Fibroblast of skin of right biceps (primary cell): ENCODE results near the gene MATCAP1.

Experiments used
- DNase-seq: peaks from one replicate; pipeline ENCODE4 v3.0.0-alpha.2; 2013

MATCAP1 gene

GRCh38 chr16:67183627-67184452 lies at the start of gene MATCAP1:
Gene MATCAP1 (minus strand): TSS chr16:67183963. CDS start chr16:67180610, 3,353 bp downstream.
- DNase-seq = peak; percentile 98

DNA sequence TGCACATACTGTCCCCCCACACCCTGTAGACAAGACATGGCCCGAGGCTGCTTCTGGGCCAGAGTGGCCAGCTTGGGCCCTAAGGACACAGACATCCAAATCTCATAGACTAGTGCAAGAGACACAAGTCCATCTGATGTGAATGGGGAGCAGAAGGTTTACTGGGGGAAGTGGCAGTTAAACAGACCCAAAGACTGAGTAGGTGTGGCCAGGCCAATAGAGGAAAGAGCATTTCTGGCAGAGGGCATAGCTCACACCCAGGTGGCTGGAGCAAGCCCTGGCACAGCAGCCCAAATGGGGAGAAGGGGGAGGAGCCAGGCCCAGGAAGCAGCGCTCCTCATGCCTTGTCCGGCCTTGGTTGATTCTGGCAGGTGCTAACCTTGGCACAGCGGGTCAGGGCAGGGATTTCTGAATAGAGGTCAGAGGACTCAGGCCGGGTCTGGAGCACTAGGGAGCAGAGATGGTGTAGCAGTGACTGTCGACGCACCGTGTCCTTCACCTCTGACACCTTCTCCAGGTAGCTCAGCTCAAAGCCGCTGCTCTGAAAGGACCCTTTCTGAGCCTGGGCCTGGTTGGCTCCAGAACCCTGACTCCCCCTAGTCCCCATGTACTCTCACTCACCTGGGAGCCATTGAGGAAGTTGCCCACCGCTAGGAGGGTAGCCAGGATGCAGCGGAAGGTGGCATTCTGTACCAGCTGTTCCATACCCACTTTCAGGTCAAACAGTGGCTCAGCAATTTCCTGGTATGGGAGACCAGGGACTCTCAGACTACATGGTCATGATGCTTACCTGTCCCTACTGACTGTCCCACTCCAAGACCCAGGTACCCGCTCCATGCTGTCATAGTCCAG lies 47.3 kb upstream of the MATCAP1 start:
- DNase-seq = no peak

- no peak for DNase-seq
Measured at GRCh38 chr16:67229906-67230808, 46.4 kb upstream of the MATCAP1 start.

GRCh38 chr16:67228905-67229304 lies 45.1 kb upstream of the MATCAP1 start:
- no peak for DNase-seq

GRCh38 chr16:67228034-67228785 lies 44.4 kb upstream of the MATCAP1 start:
- no peak for DNase-seq

DNA sequence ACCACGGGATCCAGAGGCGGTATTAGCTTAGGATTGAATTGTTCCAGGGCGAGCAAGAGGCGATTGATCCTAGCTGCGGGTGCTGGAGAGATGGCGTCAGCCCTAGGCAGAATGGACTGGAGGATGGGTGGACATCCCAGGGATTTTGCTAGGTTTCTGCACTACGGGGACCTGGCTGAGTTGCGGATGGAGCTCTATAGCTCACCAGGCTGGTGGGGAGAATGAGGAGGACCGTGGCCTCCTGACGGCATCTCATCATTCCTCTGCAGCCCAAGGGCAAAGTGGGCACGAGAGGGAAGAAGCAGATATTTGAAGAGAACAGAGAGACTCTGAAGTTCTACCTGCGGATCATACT lies 43.8 kb upstream of the MATCAP1 start:
- DNase-seq = no peak

GRCh38 chr16:67226804-67227566 lies 43.2 kb upstream of the MATCAP1 start, which contains the start of gene TMEM208:
Gene TMEM208 (plus strand): TSS chr16:67227130. CDS start chr16:67227219, 89 bp downstream.
- peak; percentile 99 for DNase-seq

GRCh38 chr16:67226295-67226803 lies 42.6 kb upstream of the MATCAP1 start:
- DNase-seq = no peak

- DNase-seq = no peak
Measured at GRCh38 chr16:67223992-67224391, 40.2 kb upstream of the MATCAP1 start.

DNA sequence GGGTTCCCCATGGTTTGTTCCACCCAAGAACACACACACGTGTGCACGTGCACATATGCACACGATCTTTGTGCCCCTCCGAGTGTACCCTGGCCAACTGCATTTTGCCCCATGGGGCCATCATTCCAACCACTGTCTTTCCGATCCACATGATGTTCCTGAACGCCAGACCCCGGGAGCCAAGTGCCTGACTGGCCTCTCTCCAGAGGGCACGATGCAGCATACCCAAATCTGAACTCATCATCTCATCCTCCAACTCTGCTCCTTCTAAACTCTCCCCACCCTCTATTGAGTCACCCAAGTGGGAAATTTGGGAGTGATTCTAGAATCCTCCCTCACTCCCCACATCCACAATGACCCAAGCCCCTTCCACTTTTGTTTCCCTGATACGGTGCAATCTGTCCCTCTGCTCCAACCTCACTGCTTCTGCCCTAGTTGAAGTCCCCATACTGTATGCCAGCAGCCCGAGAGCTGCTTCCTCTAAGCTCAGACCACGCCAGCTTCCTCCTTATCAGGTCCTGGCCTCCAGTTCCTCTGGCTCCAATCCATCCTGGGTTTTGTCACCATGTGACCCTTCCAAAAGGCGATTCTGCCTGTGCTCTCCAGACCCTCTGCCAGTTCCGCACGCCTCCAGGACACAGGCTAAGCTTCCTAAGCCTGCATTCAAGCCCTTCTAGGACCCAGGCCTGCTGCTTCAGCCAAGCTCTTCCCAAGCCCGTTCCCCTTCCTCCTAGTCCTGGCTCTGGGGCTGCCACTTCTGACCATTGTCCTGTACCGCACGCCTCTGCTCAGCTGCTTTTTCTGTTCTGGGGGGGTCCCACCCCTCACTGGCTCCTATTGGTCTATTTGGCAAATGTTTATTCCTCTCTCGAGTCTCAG lies 33.1 kb upstream of the MATCAP1 start:
- DNase-seq = no peak

DNA sequence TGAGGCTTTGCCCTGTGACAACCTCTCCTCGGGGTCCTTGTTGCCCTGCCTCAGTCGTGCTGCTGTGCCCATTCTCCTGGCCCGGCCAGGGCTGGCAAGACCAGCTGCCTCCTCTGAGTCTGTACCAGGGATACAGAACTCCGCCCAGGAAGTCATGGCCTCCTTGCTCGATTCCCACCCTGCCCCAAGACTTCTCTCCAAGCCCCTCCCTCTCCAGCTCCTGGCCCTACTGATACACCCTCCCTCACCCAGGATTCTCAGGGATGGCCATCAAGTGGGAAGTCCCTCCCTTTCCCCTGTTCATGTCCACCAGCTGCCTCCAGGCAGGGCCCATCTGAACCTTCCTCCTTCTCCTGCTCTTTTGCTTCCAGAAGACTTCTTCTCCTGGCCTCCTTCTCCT lies 31.9 kb upstream of the MATCAP1 start:
- no peak for DNase-seq

DNA sequence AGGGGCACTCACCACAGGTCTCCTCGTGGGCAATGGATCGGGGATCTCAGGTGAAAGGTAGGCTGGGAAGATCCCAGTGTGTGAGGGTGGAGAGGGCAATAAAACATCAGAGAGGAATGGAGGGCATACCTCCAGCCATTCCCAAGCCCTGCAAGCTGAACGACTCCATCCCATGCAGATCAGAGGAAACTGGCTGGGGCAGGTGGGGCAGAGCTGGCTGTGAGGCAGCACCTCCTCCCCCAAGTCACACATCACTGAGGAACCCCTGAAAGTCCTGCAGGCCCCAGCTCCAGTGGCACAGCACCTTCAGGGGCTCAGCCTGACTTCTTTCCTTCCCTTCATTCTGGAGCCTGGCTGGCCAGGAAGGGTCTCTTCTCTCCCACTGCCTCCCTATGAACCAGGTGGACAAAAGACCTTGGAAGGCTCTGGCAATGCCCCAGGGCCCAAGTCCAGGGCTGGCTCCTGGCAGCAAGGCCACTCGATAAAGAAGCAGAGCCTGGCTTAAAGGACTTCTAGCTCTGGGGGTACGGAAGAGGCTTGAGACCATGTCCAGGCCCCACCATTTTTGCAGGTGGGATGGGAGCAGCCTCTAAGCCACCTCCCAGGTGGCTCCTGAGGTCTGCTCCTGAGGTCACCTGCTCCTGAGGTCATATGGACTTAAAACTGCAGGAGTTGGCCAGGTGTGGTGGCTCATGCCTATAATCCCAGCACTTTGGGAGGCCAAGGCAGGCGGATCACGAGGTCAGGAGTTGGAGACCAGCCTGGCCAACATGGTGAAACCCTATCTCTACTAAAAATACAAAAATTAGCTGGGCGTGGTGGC lies 29.6 kb upstream of the MATCAP1 start:
- DNase-seq = no peak

GRCh38 chr16:67212766-67213165 lies 29.0 kb upstream of the MATCAP1 start:
- no peak for DNase-seq

DNA sequence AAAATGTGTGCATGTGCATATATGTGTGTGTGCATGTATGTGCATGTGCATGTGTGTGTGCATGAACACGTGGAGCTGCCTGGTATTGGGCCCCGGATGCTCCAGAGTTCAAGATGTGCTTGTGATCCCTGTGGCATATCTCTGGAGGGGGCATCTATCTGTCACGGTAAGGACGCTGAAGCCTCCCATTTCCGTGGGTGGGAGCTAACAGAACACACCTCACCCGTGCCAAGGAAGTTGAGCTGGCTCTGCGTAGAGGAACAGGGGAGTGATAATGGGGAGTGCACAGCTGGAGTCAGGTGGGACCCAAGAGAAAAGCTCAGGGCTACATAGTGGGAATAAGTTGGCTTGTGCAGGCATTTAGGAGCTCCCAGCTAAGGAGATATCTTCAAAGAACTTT lies 27.9 kb upstream of the MATCAP1 start:
- no peak for DNase-seq

GRCh38 chr16:67210069-67210937 lies 26.5 kb upstream of the MATCAP1 start:
- no peak for DNase-seq

DNA sequence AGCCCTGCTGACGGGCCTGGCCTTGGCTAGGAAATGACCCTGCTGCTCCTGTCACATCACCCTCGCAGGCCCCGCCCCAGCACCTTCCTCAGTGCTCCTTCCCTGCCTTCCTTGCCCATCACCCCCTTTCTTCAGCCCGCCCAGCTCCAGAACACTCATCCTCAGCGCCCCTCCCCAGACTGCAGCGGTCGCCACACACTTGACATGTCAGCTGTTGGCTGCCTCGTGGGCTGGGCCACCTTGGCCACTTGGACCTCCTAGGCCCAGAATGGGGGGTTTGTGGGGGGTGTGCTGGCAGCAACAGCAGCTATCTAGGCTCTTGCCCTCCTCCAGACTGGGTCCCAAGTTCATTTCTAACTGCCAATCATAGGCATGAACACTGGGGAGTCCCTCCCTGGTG lies 25.8 kb upstream of the MATCAP1 start:
- no peak for DNase-seq

DNA sequence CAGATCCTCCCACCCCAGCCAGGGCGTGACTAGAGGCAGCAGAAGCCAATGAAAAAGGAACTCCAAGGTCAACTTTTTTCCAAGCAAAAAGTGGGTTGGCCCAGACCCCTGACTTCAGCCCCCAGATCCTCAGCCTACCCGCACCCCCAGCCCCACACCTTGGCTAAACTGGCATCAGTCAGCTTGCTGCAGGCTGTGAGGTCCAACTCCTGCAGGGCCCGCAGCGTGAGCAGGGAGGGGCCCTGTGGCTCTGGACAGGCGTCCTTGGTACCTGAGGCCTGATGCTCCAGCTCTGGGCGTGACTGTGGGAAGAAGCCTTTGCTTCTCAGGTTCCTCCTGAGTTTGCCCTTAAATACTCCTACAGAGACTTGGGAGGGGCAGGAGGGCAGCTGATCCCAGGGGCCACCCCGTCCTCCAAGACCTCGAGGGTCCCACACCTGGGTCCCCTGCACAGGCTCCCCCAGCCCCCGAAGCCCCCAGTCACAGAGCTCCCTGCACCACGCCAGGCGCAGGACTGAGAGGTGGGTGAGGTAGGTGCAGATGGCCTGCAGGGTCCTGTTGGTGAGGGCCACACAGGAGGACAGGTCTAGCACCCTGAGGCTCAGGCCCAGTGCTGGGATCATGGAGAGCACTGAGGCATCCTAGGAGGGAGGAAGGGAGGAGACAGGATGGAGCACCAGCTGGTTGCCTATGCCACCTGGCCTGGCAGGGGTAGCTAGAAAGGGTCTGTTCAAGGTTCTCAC lies 24.6 kb upstream of the MATCAP1 start:
- no peak for DNase-seq
